Trophoblast cell (in vitro differentiated cells and primary cell): ENCODE data around the gene PRR16.

ENCODE experiments used
- DNase-seq, 2 donors: peaks; one replicate each; pipeline ENCODE4 v3.0.0-alpha.2; 2016
- H2AFZ ChIP-seq: 2 replicates; pipeline ENCODE4 v1.6.1; 2013; ENCODE audit warnings: low read length, moderate library complexity, mild to moderate bottlenecking; ENCODE audit not compliant: insufficient read depth, poor library complexity
- H2AK5ac ChIP-seq: 2 replicates; pipeline ENCODE4 v1.6.1; 2013; ENCODE audit warnings: mild to moderate bottlenecking, low read length
- H2BK120ac ChIP-seq: 2 replicates; pipeline ENCODE4 v1.6.1; 2013; ENCODE audit warnings: low read length, mild to moderate bottlenecking, moderate library complexity; ENCODE audit not compliant: insufficient read depth, poor library complexity
- H2BK12ac ChIP-seq: 2 replicates; pipeline ENCODE4 v1.6.1; 2013; ENCODE audit warnings: mild to moderate bottlenecking, low read length, moderate library complexity
- H2BK5ac ChIP-seq: 2 replicates; pipeline ENCODE4 v1.6.1; 2013; ENCODE audit warnings: low read length, low read depth, moderate library complexity, mild to moderate bottlenecking; ENCODE audit not compliant: poor library complexity
- H3K14ac ChIP-seq: 2 replicates; pipeline ENCODE4 v1.6.1; 2013; ENCODE audit warnings: mild to moderate bottlenecking, low read length
- H3K18ac ChIP-seq: 2 replicates; pipeline ENCODE4 v1.6.1; 2013; ENCODE audit warnings: mild to moderate bottlenecking, low read length
- H3K23ac ChIP-seq: 2 replicates; pipeline ENCODE4 v1.6.1; 2013; ENCODE audit warnings: low read length
- H3K27ac ChIP-seq: 2 replicates; pipeline ENCODE4 v1.5.1; 2013; ENCODE audit warnings: low read depth, mild to moderate bottlenecking, inconsistent platforms, low read length, moderate library complexity
- H3K27me3 ChIP-seq: 2 replicates; pipeline ENCODE4 v1.6.1; 2013; ENCODE audit warnings: inconsistent platforms, mild to moderate bottlenecking, low read length, moderate library complexity; ENCODE audit not compliant: insufficient read depth
- H3K36me3 ChIP-seq, 2 experiments: 1 replicate in 1 of 2; 2 replicates in 1 of 2; pipeline ENCODE4 v1.6.1; 2013; ENCODE audit warnings: low read length in 2 of 2, mild to moderate bottlenecking in 2 of 2, moderate library complexity in 1 of 2; ENCODE audit not compliant: insufficient read depth in 2 of 2, control insufficient read depth in 1 of 2
- H3K4ac ChIP-seq: 2 replicates; pipeline ENCODE4 v1.6.1; 2013; ENCODE audit warnings: low read depth, mild to moderate bottlenecking, low read length, moderate library complexity
- H3K4me1 ChIP-seq, 2 experiments: 1 replicate in 1 of 2; 2 replicates in 1 of 2; pipeline ENCODE4 v1.6.1; 2013; ENCODE audit warnings: low read length in 2 of 2, mild to moderate bottlenecking in 2 of 2, moderate library complexity in 1 of 2; ENCODE audit not compliant: insufficient read depth in 2 of 2, control insufficient read depth in 1 of 2
- H3K4me2 ChIP-seq: 2 replicates; pipeline ENCODE4 v1.6.1; 2013; ENCODE audit warnings: inconsistent platforms, mild to moderate bottlenecking, low read length, moderate library complexity
- H3K4me3 ChIP-seq: 2 replicates; pipeline ENCODE4 v1.5.1; 2013; ENCODE audit warnings: mild to moderate bottlenecking, low read depth, low read length, inconsistent platforms
- H3K79me1 ChIP-seq: one replicate; pipeline ENCODE4 v1.6.1; 2013; ENCODE audit warnings: low read length
- H3K79me2 ChIP-seq: 2 replicates; pipeline ENCODE4 v1.6.1; 2013; ENCODE audit warnings: low read length, mild to moderate bottlenecking; ENCODE audit not compliant: control insufficient read depth, insufficient read depth, poor library complexity
- H3K9ac ChIP-seq: 2 replicates; pipeline ENCODE4 v1.6.1; 2013; ENCODE audit warnings: mild to moderate bottlenecking, low read length
- H3K9me3 ChIP-seq: 2 replicates; pipeline ENCODE4 v1.6.1; 2013; ENCODE audit warnings: low read depth, mild to moderate bottlenecking, control low read depth, inconsistent platforms, low read length; ENCODE audit not compliant: insufficient read depth
- H4K12ac ChIP-seq: 2 replicates; pipeline ENCODE4 v1.6.1; 2013; ENCODE audit warnings: low read depth, mild to moderate bottlenecking, low read length, moderate library complexity
- H4K8ac ChIP-seq: 2 replicates; pipeline ENCODE4 v1.6.1; 2013; ENCODE audit warnings: low read depth, mild to moderate bottlenecking, low read length, moderate library complexity
- H4K91ac ChIP-seq: one replicate; pipeline ENCODE4 v1.6.1; 2013; ENCODE audit warnings: low read depth, mild to moderate bottlenecking, low read length, moderate library complexity
- WGBS: extraction: QIAGEN DNeasy Blood & Tissue Kit; methylation state at CpG from one replicate; pipeline ENCODE4 v1.1.7; 2013; ENCODE audit warnings: missing lambda C conversion rate; ENCODE audit not compliant: insufficient read length, insufficient coverage; ENCODE audit errors: extremely low coverage; 5-methylcytosine and 5-hydroxymethylcytosine counted together

Gene PRR16

GRCh38 chr5:120586646-120587045 is 122.5 kb downstream of the PRR16 start:
- H4K8ac ChIP-seq: no peak overlapping the region
- no peaks in the 10 kb centered on the region for H3K4me1 ChIP-seq
- no peaks in the 10 kb centered on the region for H3K79me2 ChIP-seq
- H2BK5ac ChIP-seq: no peak overlapping the region
- H3K14ac ChIP-seq: no peak overlapping the region
- no peaks in the 10 kb centered on the region for H3K36me3 ChIP-seq
- H2AK5ac ChIP-seq: no peak overlapping the region
- no peak overlapping the region for H2BK120ac ChIP-seq
- H3K18ac ChIP-seq: no peak overlapping the region
- no peak overlapping the region for H3K4me3 ChIP-seq
- DNase-seq: no peak
- no peak overlapping the region for H2BK12ac ChIP-seq
- no peak overlapping the region for H2AFZ ChIP-seq
- no peaks in the 10 kb centered on the region for H3K9me3 ChIP-seq
- no peak overlapping the region for H3K23ac ChIP-seq
- H3K4me2 ChIP-seq: no peak overlapping the region
- no peak overlapping the region for H3K4ac ChIP-seq
- no peaks in the 10 kb centered on the region for H3K79me1 ChIP-seq
- no peak overlapping the region for H3K27ac ChIP-seq
- H3K27me3 ChIP-seq: no peaks in the 10 kb centered on the region
- no peak overlapping the region for H4K91ac ChIP-seq
- no peak overlapping the region for H3K9ac ChIP-seq
- no peak overlapping the region for H4K12ac ChIP-seq
- no CpG with 5 or more reads among the region's 1 CpG for WGBS

GRCh38 chr5:120591911-120592310 is 127.8 kb downstream of the PRR16 start:
- Histone ChIP-seq H4K8ac (no peak overlapping the region), H3K4me2 (no peak overlapping the region), H3K23ac (no peak overlapping the region), H3K36me3 (no peaks in the 10 kb centered on the region), H4K91ac (no peak overlapping the region), H2BK5ac (no peak overlapping the region), H2BK12ac (no peak overlapping the region), H3K9ac (no peak overlapping the region), H2AFZ (no peak overlapping the region), H3K4ac (no peak overlapping the region), H2AK5ac (no peak overlapping the region), H3K14ac (no peak overlapping the region), H4K12ac (no peak overlapping the region), H2BK120ac (no peak overlapping the region), H3K18ac (no peak overlapping the region), H3K79me1 (no peaks in the 10 kb centered on the region), H3K27me3 (no peaks in the 10 kb centered on the region), H3K79me2 (no peaks in the 10 kb centered on the region), H3K4me1 (no peaks in the 10 kb centered on the region), H3K4me3 (no peak overlapping the region), H3K9me3 (no peaks in the 10 kb centered on the region), H3K27ac (no peak overlapping the region)
- WGBS: no CpG with 5 or more reads among the region's 2 CpGs
- DNase-seq: no peak

DNA sequence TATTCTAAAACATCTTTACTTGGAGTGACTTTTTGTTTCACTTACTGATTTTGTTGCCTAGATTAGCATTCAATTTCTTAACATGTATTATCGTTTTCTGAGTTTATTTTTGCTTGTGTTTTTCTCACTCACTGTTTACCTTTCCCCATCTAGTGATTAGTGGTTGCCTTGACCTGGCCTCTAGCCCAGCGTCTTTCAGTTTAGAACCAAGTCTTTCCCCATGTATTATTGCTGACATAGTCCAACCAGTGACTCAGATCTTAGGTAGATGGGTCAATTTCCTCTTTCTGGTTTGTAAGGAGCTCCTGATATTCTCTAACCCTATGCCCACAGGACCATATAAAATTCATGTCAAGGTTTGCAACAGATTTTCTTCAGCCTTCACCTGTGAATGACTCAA is 135.5 kb downstream of the PRR16 start:
- Histone ChIP-seq H2BK120ac (no peak overlapping the region), H3K4me1 (no peaks in the 10 kb centered on the region), H3K23ac (no peak overlapping the region), H4K91ac (no peak overlapping the region), H2BK5ac (no peak overlapping the region), H2BK12ac (no peak overlapping the region), H3K14ac (no peak overlapping the region), H2AFZ (no peak overlapping the region), H2AK5ac (no peak overlapping the region), H4K12ac (no peak overlapping the region), H3K27ac (no peak overlapping the region), H4K8ac (no peak overlapping the region), H3K4me2 (no peak overlapping the region), H3K18ac (no peak overlapping the region), H3K79me2 (no peaks in the 10 kb centered on the region), H3K4me3 (no peak overlapping the region), H3K27me3 (no peaks in the 10 kb centered on the region), H3K9me3 (no peaks in the 10 kb centered on the region), H3K36me3 (no peaks in the 10 kb centered on the region), H3K9ac (no peak overlapping the region), H3K79me1 (no peaks in the 10 kb centered on the region), H3K4ac (no peak overlapping the region)
- DNase-seq: no peak
- no CpG with 5 or more reads among the region's 2 CpGs for WGBS

GRCh38 chr5:120600639-120601038 is 136.5 kb downstream of the PRR16 start:
- Histone ChIP-seq H3K9ac (no peak overlapping the region), H3K36me3 (no peaks in the 10 kb centered on the region), H3K27me3 (no peaks in the 10 kb centered on the region), H3K9me3 (no peaks in the 10 kb centered on the region), H3K4me3 (no peak overlapping the region), H3K23ac (no peak overlapping the region), H3K79me2 (no peaks in the 10 kb centered on the region), H2BK5ac (no peak overlapping the region), H2AFZ (no peak overlapping the region), H4K12ac (no peak overlapping the region), H2BK12ac (no peak overlapping the region), H3K79me1 (peaks cover under 1% of the 10 kb centered on the region), H3K14ac (no peak overlapping the region), H3K27ac (no peak overlapping the region), H2BK120ac (no peak overlapping the region), H4K8ac (no peak overlapping the region), H3K18ac (no peak overlapping the region), H3K4me2 (no peak overlapping the region), H3K4ac (no peak overlapping the region), H4K91ac (no peak overlapping the region), H3K4me1 (peaks cover under 1% of the 10 kb centered on the region in 2 experiments), H2AK5ac (no peak overlapping the region)
- no peak for DNase-seq
- whole genome bisulfite sequencing: no CpG with 5 or more reads among the region's 4 CpGs
